ENCODE measurements around the gene TRIM44.

- TF ChIP-seq CTCF (IDR thresholded peaks at IDR 0.05) (no peak), POLR2A (IDR thresholded peaks at IDR 0.05) (no peak)
Measured at GRCh38 chr11:35629914-35630313, 32.7 kb upstream of the TRIM44 start.

Data from testis (tissue), 2 donors.